GM18909 (cell line): ENCODE measurements around the gene METTL21A.
A peak's percentile ranks its signal among the peaks of the same experiment; 100 is the strongest.
"Not testable (repeated sequence)": the region's sequence is repeated elsewhere in the genome, so short reads cannot be mapped to it uniquely, and the experiment has no call there.

Experiments used
- ATAC-seq: cut with Tn5 transposase; IDR thresholded peaks from one replicate; pipeline ENCODE4 v1.9.1; 2021; ENCODE audit warnings: mild to moderate bottlenecking; ENCODE audit not compliant: unreplicated experiment, poor library complexity

METTL21A gene

DNA sequence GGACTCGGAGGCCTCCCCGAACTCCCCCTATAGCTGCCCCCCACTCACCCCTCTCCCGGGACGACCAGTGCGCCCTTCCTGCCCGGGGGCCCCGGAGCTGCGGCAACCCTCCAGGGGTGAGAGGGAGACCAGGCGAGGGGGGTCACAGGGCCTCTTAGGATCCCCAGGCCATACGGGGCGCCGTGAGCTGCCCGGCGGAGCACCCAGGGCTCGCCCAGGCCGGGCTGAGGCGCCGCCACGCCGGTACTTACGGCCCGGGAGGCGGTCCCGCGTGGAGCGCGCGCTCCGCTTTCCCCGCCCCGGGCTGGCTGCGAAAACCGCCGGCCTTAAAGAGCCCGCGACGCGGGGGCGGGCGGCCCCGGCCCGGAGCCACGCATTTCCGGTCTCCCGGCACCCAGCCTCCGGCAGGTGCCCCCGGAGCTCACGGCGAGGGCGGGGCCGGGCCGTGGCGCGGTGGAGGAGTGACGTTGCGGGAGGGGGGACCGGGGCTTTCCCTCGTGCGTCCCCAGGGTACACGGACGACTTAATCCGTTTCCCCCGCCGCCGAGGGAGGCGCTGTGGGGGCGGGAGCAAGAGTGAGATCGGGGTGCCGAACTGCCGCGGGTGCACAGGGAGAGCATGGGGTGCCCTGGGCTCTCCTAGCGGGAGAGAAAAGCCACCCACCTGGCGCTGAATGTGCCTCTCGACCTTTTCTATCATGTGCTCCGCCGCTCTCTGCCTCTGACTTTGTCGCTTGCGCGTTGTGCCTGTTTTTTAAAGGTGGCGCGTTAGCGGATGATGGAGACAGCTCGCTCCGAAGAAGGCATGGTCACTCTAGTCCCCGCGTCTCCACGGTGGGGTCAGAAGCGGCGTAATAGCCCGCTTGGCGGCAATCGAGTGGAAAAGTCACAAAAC is at the start of gene METTL21A:
Gene METTL21A, minus strand, starts transcription at position 381 of the 894 bp plus-strand sequence. CDS start 1,019 bp downstream, outside the sequence.
- ATAC-seq, result peak; percentile 60

DNA sequence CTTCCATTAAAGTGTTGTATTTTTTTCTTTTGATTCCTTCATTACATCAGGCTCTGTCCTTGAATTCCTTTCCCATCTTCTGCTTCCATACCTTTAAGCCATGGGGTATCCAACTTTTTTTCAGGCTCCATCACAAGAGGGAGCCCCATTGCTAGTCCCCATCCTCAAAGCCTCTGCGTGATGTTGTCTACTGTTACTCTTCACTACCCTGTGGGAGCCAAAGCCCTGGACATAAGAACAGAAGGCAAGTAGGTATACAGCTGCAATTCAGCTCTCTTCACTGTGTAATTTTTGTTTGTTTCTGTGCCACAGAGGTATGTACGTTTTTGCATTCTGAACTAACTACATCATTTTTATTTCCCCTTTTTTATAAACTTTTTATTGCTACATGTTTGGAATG is 49.6 kb upstream of the METTL21A start:
- ATAC-seq, result no peak

DNA sequence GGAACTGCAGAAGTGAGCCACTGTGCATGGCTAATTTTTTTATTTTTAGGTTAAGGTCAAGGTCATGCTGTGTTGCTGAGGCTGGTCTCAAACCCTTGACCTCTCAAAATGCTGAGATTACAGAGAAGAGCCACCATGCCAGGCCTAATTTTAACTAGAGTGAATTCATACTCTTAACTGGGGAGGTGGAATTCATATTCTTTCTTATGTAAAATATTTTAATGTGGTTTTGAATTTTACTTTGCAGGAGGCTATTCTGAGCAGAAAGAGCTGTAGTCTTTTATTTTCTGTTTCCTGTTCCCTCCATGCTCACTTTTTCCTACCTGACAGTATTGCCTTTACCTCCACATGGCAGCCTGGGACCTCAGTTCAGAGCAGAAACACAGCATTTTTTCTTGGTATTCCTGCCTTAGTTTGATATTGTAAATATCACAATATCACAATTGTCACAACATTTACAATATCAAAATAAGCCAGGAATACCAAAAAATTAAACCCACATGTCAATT is 49.1 kb upstream of the METTL21A start:
- no peak for ATAC-seq

DNA sequence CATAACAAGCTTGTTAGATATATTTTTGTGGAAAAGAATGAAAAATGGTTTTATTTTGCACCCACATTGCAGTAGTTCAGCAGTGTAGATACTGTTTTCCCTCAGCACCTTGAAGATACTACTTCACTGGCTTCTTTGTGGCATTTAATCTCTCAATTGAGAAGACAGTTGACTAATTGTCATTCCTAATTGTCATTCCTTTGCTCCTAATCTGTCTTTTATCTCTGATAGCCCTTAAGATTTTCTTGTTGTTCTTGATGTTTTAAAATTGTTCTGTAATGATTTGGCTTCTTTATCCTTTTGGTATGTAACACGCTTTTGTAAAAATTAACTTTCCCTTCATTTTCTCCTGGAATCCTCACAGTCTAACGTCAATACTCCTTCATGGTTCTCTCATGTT is 48.2 kb upstream of the METTL21A start:
- no peak for ATAC-seq

DNA sequence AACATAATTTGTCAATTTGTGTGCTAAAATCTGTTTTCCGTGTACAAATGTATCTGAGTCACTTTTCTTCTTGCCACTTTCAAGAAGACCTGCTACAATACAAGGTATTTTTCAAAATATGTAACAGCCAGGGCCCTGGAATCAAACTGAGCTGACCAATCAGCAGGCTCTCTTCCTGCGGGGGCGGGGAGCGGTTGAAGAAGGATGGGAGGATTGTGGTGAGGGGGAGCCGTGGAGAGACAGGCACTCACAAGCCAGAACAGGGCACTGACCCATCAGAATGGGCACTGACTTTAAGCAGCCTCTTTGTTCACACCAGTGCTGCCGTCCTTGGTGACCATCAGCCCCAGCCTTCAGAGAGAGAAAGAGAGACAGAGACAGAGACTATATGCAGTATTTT is 45.7 kb upstream of the METTL21A start:
- no peak for ATAC-seq

DNA sequence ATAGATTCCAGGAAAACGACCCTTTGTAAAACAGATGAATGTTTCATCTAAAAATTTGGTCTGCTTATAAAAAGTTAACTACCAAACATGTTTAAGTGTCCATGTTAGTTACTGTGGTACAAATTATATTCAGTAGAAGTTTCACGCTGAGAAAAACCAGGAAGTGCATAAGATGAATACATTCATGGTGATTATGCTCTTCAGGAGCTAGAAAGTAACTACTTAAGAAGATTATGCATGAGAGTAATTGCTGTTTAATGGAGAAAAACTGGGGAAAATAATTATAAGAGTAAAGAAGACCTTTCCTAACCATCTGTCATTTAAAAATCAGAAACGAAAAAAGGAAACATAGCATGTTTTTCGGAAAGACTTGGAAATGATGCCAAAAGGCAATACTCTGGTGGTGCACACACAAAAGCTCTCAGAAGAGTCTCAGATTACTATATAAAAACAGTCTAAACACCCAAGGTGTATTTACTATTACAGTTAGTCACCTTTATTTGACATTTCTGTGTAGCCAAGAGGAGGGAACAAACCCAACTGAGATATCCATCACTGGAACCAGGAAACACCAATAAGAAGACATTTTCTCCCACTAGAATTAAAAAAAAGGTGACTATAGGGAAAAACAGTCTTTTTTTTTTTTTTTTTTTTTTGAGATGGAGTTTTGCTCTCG is 38.8 kb upstream of the METTL21A start:
- no peak for ATAC-seq

DNA sequence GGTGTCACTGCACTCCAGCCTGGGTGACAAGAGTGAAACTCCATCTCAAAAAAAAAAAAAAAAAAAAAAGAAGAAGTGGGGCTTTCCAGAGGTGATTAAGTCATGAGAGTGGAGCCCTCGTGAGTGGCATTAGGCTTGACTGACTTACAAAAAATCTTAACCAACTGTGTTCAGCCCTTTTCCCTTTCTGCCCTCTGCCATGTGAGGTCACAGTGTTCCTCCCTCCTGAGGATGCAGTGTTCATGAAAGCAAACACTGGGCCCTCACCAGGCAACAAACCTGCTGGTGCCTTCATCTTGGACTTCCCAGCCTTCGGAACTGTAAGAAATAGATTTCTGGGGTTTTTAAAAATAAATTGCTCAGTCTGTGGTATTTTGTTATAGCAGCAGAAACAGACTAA is 37.0 kb upstream of the METTL21A start:
- ATAC-seq, result peak; percentile 98

DNA sequence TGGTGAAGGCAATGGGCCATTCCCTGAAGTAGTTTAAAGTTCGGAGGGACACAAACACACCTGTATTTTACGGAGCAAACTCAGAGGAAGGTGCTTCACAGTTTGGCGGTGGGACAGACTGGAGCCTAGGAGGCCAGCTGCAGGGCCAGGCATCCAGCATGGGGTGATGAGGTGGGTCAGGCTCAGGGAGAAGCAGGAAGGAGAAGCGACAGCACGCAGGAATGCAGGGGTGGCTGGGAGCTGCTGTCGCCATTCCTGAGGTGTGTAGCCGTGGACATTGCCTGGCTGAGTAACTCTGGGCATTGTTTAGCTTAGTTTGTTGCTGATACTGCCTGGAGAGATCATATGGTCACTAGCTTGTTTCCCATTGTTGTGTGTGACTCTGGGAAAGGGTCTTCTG is 35.8 kb upstream of the METTL21A start:
- no peak for ATAC-seq

DNA sequence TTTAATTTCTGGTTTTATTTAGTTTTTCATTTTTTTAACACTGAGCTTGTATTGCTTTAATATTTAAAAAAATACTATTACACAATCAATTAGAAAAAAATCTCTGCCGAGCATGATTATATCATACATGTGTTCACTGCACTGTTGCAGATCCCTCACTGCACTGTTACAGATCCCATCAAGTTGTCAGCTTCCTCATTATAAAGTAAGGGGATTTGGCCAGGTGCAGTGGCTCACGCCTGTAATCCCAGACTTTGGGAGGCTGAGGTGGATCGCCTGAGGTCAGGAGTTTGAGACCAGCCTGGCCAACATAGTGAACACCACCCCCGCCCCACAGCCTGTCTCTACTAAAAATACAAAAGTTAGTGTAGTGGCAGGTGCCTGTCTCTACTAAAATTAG is 33.0 kb upstream of the METTL21A start:
- ATAC-seq, result no peak

DNA sequence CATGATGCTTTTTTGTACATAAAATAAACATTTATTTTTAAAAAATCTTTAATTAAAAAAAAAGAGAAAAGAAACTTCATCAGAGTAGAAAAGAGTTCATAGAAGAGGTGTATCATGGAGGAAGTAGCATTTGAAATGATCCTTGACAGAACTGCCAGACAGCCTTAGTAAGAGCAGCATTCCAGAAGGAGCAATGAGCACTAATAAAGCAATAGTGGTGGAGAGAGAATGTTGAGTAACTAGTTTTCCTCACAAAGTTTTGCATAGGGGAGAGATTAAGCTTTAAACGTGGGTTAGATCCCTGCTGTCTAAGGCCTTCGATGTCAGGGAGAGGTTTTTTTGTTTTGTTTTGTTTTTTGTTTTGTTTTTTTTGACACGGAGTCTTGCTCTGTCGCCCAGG is 29.8 kb upstream of the METTL21A start:
- no peak for ATAC-seq

DNA sequence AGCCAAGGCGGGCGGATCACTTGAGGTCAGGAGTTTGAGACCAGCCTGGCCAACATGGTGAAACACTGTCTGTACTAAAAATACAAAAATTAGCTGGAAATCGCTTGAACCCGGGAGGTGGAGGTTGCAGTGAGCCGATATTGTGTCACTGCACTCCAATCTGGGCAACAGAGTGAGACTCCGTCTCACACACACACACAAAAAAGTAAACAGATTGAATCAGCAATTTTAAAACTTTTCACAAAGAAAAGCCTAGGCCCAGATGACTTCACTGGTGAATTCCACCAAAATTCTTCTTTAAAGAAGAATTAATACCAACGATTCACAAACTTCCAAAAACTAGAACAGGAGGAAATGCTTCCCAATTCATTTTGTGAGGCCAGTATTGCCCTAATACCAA is 21.4 kb upstream of the METTL21A start:
- not testable (repeated sequence) for ATAC-seq

DNA sequence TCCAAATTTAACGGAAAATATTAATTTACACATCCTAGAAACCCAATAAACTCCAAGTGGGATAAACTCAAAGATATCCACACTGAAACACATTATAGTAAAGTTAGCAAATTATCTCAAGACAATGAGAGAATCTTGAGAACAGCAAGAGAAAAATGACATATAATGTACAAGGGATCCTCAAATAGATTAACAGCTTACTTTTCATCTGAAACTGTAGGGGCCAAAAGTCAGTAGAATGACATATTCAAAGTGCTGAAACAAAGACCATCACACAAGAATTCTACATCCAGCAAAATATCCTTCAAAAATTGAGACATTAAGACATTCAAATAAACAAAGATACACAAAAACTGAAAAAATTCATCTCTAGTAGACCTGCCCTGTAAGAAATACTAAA is 18.7 kb upstream of the METTL21A start:
- ATAC-seq, result no peak

DNA sequence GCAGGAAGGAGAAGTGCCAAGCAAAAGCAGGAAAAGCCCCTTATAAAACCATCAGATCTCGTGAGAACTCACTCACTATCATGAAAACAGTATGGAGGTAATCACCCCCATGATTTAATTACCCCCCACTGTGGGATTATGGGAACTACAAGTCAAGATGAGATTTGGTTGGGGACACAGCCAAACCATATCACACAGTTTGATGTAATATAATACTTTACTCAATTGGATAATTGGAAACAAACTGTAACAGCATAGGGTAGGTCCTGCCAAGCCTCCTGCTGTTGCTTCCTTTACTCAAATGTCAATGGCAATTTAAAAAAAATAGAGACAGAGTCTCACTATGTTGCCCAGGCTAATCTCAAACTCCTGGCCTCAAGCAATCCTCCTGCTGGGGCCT is 15.5 kb upstream of the METTL21A start:
- ATAC-seq, result no peak

DNA sequence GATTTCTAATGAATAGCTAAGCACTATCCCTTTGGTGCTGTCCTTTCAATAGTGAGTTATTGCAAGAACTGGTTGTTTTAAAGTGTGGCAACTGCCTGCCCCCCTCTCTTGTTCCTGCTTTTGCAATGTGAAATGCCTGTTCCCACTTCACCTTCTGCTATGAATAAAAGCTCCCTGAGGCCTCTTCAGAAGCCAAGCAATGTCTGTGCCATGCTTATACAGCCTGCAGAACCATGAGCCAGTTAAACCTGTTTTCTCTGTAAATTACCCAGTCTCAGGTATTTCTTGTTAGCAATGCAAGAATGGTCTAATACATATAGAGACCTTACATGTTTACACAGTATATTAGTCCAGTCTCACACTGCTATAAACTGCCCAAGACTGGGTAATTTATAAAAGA is 15.0 kb upstream of the METTL21A start:
- ATAC-seq, result no peak

DNA sequence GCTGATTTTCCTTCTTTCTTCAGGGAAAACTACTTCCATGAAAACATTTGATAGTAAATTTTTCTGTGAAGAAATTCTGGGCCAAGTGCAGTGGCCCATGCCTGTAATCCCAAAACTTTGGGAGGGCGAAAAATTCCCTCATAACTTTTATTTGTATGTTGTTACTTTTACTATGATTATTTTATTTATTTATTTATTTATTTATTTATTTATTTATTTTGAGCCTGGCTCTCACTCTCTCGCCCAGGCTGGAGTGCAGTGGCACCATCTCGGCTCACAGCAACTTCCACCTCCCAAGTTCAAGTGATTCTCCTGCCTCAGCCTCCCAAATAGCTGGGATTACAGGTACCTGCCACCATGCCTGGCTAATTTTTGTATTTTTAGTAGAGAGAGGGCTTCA is 14.1 kb upstream of the METTL21A start:
- ATAC-seq, result not testable (repeated sequence)

DNA sequence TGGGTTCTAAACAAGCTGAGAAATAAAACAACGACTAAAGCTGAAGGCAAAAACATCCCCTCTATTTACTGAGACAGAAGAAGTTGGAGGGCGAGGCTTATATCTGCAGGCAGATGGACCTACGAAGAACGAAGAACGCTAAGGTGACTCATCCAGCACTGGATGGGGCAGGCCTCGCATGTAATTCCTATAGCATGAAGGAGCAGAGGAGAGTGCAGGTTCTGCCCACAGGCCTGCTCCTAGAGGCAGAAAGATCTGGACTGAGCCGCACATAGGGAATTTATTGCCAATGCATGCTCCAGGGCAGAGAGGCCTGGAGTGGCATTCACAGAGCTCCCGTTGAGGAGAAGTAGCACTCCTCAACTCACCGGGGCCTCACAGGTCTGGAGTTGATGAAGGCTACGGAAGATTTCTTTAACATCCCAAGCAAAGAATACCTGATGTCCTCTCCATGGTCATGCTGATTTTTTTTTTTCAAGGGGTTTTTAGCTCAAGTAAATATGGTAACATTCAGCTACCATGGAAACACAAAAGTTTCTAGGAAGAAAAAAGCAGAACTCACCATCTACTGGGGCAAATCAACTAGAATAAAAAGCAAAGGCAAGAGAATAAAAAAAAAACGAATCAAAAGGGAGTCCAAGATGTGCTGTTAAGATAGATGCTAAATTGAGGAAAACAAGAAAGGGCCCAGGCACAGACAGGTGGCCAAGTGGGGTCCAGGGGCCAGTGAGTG is 10.4 kb upstream of the METTL21A start:
- ATAC-seq, result no peak

DNA sequence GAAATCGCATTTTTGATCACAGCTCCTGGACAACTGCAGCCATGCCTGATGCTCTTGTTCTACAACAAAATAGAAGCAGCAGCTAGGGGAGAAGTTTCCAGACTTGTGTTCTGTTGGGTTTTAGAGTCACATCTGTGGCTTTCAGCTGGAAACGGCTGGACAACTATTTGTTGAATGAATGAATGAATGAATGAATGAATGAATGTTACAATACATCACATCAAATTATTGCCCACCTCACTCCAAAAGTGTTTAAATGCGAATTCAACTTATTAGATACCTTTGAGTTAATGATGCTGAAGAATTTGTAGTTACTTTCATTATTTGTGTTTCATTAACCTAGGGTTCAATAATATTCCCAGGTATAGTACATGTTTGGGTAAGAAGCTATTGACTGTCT is 8.5 kb upstream of the METTL21A start:
- no peak for ATAC-seq

DNA sequence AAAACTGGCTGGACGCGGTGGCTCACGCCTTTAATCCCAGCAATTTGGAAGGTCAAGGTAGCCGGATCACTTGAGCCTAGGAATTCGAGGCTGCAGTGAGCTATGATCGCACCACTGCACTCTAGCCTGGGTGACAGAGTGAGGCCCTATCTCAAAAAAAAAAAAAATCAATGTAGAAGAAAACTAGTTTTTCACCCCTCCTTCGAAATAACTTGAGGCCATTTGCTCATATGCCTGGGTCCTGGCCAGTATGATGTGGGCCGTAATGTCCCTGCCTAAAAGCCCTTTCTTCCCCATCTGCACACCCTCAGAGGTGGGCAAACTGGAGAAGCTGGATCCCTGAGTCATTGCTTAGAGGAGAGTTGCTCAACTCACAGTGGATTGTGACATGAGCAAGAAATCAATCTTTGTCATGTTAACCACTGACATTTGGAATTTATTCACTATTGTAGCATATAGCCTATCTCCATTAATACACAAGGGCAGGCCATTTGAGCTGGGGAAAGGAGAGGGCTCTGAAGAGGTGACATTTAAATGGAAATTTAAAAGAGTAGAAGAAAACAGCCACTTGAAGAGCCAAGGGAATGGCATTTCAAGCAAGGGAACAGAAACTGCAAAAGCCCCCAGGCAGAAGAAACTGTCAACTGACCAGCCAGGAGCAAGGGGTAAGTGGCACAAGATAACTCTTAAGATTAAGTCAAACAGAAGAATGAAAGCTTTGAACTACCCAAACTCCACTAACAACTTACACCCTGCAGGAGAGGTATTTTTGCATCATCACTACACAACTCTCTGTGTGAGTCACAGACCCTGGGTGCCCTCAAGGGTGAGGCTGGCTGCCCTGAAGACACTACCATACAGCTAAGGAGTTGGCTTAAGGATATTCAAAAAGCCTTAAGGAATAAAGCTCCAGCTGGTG is 7.6 kb upstream of the METTL21A start:
- ATAC-seq, result no peak

DNA sequence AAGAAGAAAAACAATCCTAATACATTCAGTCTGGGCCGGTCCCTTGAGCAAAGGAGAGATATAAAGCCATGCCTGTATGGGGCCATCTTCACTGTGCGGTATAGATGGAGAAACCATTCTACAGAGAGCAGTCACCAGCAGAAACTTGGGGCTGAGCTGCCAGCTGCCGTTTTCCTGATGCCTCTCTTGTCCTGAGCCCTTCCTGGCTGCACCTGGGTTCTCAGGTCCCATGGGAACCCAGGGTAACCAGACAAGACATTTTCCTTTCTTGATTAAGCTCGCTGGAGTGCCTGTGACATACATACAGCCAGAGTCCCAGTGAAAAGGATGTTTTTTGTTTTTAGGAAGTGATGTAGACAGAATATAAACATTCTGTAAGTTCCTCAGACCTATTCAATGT is 5.3 kb upstream of the METTL21A start:
- no peak for ATAC-seq

DNA sequence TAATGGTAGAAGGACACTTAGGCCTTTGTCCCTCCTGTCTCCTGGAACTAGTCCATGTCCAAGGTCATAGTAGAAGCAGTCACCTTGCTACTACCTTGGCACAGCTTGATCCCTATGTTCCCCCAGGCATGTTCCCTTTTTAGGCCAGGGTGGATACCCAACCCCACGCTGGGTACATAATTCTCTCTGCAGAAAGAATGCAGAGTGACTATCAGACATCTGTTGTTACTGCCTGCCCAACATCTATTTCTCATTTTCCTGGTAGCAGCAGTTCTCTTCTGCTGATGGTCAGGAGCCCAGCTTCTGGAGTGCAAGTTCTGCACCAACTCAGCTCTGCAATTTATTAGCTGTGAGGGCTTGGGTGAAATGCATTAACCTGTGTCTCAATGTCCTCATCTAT is 4.4 kb upstream of the METTL21A start:
- no peak for ATAC-seq
